Ureter (tissue), 1 donor: ENCODE measurements around the gene POLDIP2. TPM values are rescaled to one million over a fixed set of nuclear protein-coding genes. Genes with fewer than 3 reads are reported as not detected.

Experiments used
- DNase-seq: peaks from one replicate; pipeline ENCODE4 v3.0.0-alpha.2; 2020; ENCODE audit warnings: low spot score
- total RNA-seq: library from RNA; stranded (reverse); gene quantifications from one replicate; pipeline ENCODE4 v1.2.4, GENCODE V29; 2023
- donor health status: DM: yes; HTN: yes; CAD: no.

Gene POLDIP2
- total RNA-seq: 74.6 TPM

- peak; percentile 97 for DNase-seq
Measured at GRCh38 chr17:28357061-28357900, at the start of gene POLDIP2. POLDIP2 (minus strand) TSS chr17:28357527; CDS start chr17:28357448, 79 bp downstream.

- DNase-seq: no peak
Measured at GRCh38 chr17:28406473-28406814, 49.1 kb upstream of the POLDIP2 start.

- DNase-seq: peak; percentile 62
Measured at GRCh38 chr17:28405632-28406472, 48.5 kb upstream of the POLDIP2 start, which contains the start of gene SLC46A1. SLC46A1 (minus strand) TSS chr17:28406212; CDS start chr17:28406114, 98 bp downstream.

GRCh38 chr17:28404812-28405570 lies 47.7 kb upstream of the POLDIP2 start:
- no peak for DNase-seq

GRCh38 chr17:28404461-28404811 lies 47.1 kb upstream of the POLDIP2 start:
- no peak for DNase-seq

- DNase-seq: no peak
Measured at GRCh38 chr17:28404007-28404406, 46.7 kb upstream of the POLDIP2 start.

GRCh38 chr17:28402844-28403243 lies 45.5 kb upstream of the POLDIP2 start:
- no peak for DNase-seq

- DNase-seq: no peak
Measured at GRCh38 chr17:28402224-28402630, 44.9 kb upstream of the POLDIP2 start.

GRCh38 chr17:28399808-28400207 lies 42.5 kb upstream of the POLDIP2 start:
- DNase-seq: no peak

GRCh38 chr17:28398280-28398981 lies 41.1 kb upstream of the POLDIP2 start:
- DNase-seq: no peak

- DNase-seq: no peak
Measured at GRCh38 chr17:28397687-28398279, 40.5 kb upstream of the POLDIP2 start.

- DNase-seq: no peak
Measured at GRCh38 chr17:28397275-28397674, 39.9 kb upstream of the POLDIP2 start.

- no peak for DNase-seq
Measured at GRCh38 chr17:28396635-28397239, 39.4 kb upstream of the POLDIP2 start.

GRCh38 chr17:28395968-28396367 lies 38.6 kb upstream of the POLDIP2 start:
- DNase-seq: no peak

GRCh38 chr17:28395426-28395825 lies 38.1 kb upstream of the POLDIP2 start:
- no peak for DNase-seq

- DNase-seq: no peak
Measured at GRCh38 chr17:28394337-28395116, 37.2 kb upstream of the POLDIP2 start.

GRCh38 chr17:28392491-28392890 lies 35.2 kb upstream of the POLDIP2 start:
- no peak for DNase-seq

- no peak for DNase-seq
Measured at GRCh38 chr17:28391401-28391800, 34.1 kb upstream of the POLDIP2 start.

- DNase-seq: no peak
Measured at GRCh38 chr17:28390984-28391383, 33.7 kb upstream of the POLDIP2 start.

- no peak for DNase-seq
Measured at GRCh38 chr17:28390563-28390962, 33.2 kb upstream of the POLDIP2 start.
